Measurements from ENCODE around the gene TMCO4.

DNA sequence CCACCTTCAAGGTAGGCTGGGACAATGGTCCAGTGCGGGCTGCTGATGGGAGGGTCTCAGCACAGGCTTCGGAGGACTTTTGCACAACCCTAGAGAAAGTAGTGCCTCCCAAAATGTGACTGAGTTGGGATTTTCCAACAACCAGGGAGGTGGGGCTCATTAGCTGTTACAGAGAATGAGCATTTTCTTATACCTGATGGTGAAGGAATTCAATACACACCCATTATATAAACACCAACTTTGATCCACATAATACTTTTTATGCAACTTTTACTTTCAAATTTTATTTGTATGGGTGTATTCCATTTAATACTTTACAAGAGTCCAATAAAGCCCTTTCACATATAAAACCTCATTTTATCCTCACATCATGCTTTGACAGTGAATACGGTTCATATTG is 46.6 kb upstream of the TMCO4 start:
- TF ChIP-seq MYC (IDR thresholded peaks at IDR 0.05; ENCODE audit: insufficient read depth, insufficient read length, insufficient replicate concordance, low read length, severe bottlenecking) (no peak), PAX5 (IDR thresholded peaks at IDR 0.05; ENCODE audit: borderline replicate concordance, low read depth, low read length) (no peak)
